ENCODE data around the gene CNTRL. TPM values are rescaled to one million over a fixed set of nuclear protein-coding genes. Genes with fewer than 3 reads are reported as not detected.

The CNTRL gene
- total RNA-seq, 1 experiment from 2014 or later: 13.4 TPM

DNA sequence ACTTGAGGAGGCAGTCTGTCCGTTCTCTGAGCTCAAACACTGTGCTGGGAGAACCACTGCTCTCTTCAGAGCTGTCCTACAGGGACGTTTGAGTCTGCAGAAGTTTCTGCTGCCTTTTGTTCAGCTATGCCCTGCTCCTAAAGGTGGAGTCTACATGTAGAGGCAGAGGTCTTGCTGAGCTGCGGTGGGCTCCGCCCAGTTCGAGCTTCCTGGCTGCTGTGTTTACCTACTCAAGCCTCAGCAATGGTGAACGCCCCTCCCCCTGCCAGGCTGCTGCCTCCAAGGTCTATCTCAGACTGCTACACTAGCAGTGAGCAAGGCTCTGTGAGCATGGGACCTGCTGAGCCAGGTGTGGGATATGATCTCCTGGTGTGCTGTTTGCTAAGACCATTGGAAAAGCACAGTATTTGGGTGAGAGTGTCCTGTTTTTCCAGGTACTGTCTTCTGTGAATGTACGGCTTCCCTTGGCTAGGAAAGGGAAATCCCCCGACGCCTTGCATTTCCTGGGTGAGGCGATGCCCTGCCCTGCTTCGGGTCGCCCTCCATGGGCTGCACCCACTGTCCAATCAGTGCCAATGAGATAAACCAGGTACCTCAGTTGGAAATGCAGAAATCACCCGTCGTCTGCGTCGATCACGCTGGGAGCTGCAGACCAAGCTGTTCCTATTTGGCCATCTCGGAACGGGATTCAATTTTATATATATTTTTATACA is 58.5 kb downstream of the CNTRL start:
- 0 out of 2 replicates have a peak overlapping the region, but pooled peaks have one; percentile 17 for H3K4me2 ChIP-seq (ENCODE audit: low read length)

GRCh38 chr9:121135642-121136041 is 60.9 kb downstream of the CNTRL start:
- no peak for DNase-seq (ENCODE audit: low read depth, low spot score)
- no TSS peak for BruUV-seq (replicated peaks)

More for the DNA sequence above, 58.5 kb downstream of the CNTRL start:
- TF ChIP-seq POLR2A (IDR thresholded peaks at IDR 0.05; ENCODE audit: borderline replicate concordance, extremely low read depth, insufficient read depth, insufficient read length) (no peak), EGR1 (IDR thresholded peaks at IDR 0.05; ENCODE audit: low read depth) (no peak), EZH2phosphoT487 (IDR thresholded peaks at IDR 0.05; ENCODE audit: borderline replicate concordance) (no peak)
- peaks cover 2 to 7% of the 10 kb centered on the region in 2 experiments; a peak in 2 of 4 replicates for H3K4me1 ChIP-seq (ENCODE audit: control insufficient read depth in 1 of 2, insufficient read depth in 2 of 2, low read length in 2 of 2)
- H3K27ac ChIP-seq (ENCODE audit: low read depth, low read length): no peak overlapping the region
- ATAC-seq (0 out of 2 replicates have a peak, but pooled peaks have one; percentile 30), DNase-seq (ENCODE audit: low read depth, low spot score) (no peak)
- H4K20me1 ChIP-seq (ENCODE audit: insufficient read depth): no peaks in the 10 kb centered on the region
- H3K27me3 ChIP-seq (ENCODE audit: insufficient read depth, low read length): no peaks in the 10 kb centered on the region
- ChIA-PET RAD21 (ENCODE audit: low non-redundant PET in 1 of 2, low total read pairs in 2 of 2, uncharacterized antibody in 2 of 2, unreplicated experiment in 2 of 2) (no interaction called here), POLR2A (interaction anchor here (0.7 kb wide), 1 partner anchor 12 kb away, joined by 3 read pairs; no protein-coding TSS in a partner anchor), CTCF (no interaction called here)
- H3K9ac ChIP-seq (ENCODE audit: low read length): no peak overlapping the region
- H3K4me3 ChIP-seq (replicated peaks in 1 of 2; ENCODE audit: low read depth in 1 of 2, low read length in 2 of 2): no peak overlapping the region
- no peaks in the 10 kb centered on the region for H3K79me2 ChIP-seq (ENCODE audit: insufficient read depth, low read length)
- no TSS peak for BruUV-seq (replicated peaks)
- H3K36me3 ChIP-seq (ENCODE audit: control insufficient read depth in 1 of 2, insufficient read depth in 2 of 2, low read length in 2 of 2): no peaks in the 10 kb centered on the region
- H2AFZ ChIP-seq (ENCODE audit: low read depth, low read length, poor library complexity, severe bottlenecking): no peak overlapping the region
- intact Hi-C loops (cut with micrococcal nuclease): no loop called here
- no peaks in the 10 kb centered on the region for H3K9me3 ChIP-seq (ENCODE audit: control insufficient read depth in 1 of 2, insufficient read depth in 1 of 2, low read depth in 1 of 2, low read length in 2 of 2)
- H3K9me2 ChIP-seq (ENCODE audit: insufficient read depth): no peaks in the 10 kb centered on the region

More at GRCh38 chr9:121135642-121136041, 60.9 kb downstream of the CNTRL start:
- TF ChIP-seq RAD21 (IDR thresholded peaks at IDR 0.05; ENCODE audit: low read depth): no peak
- Histone ChIP-seq H3K27ac (ENCODE audit: low read depth, low read length) (no peak overlapping the region), H3K4me2 (ENCODE audit: low read length) (no peak overlapping the region), H2AFZ (ENCODE audit: low read depth, low read length, poor library complexity, severe bottlenecking) (no peak overlapping the region), H3K79me2 (ENCODE audit: insufficient read depth, low read length) (no peaks in the 10 kb centered on the region), H3K4me1 (ENCODE audit: control insufficient read depth in 1 of 2, insufficient read depth in 2 of 2, low read length in 2 of 2) (peaks cover 2 to 7% of the 10 kb centered on the region in 2 experiments; a peak in 2 of 4 replicates), H3K9me2 (ENCODE audit: insufficient read depth) (no peaks in the 10 kb centered on the region), H4K20me1 (ENCODE audit: insufficient read depth) (no peaks in the 10 kb centered on the region), H3K27me3 (ENCODE audit: insufficient read depth, low read length) (no peaks in the 10 kb centered on the region), H3K9me3 (ENCODE audit: control insufficient read depth in 1 of 2, insufficient read depth in 1 of 2, low read depth in 1 of 2, low read length in 2 of 2) (no peaks in the 10 kb centered on the region), H3K36me3 (ENCODE audit: control insufficient read depth in 1 of 2, insufficient read depth in 2 of 2, low read length in 2 of 2) (no peaks in the 10 kb centered on the region), H3K9ac (ENCODE audit: low read length) (no peak overlapping the region), H3K4me3 (replicated peaks in 1 of 2; ENCODE audit: low read depth in 1 of 2, low read length in 2 of 2) (no peak overlapping the region)
- POLR2A ChIA-PET: no interaction called here
- RAD21 ChIA-PET (ENCODE audit: low non-redundant PET in 1 of 2, low total read pairs in 2 of 2, uncharacterized antibody in 2 of 2, unreplicated experiment in 2 of 2): no interaction called here
- no peak for ATAC-seq
- intact Hi-C loops (cut with micrococcal nuclease): no loop called here
- CTCF ChIA-PET: no interaction called here
